HepG2 (cell line): ENCODE measurements around the gene TTC28.

ENCODE experiments used
- ARHGAP35 ChIP-seq: sonication (generic); formaldehyde crosslinking; IDR thresholded peaks from 2 replicates; pipeline ENCODE4 v1.9.0; 2022; ENCODE audit warnings: mild to moderate bottlenecking, inconsistent platforms, moderate library complexity, missing genetic modification reagents, borderline replicate concordance
- ATF4 ChIP-seq, 2 experiments: fragments of 450-650 bp in 1 of 2; sonication (generic) in 1 of 2; formaldehyde crosslinking; IDR thresholded peaks; 2 replicates each; pipeline versions ENCODE4 v1.5.0 to v1.8.0; 2020 to 2022; ENCODE audit warnings: mild to moderate bottlenecking in 1 of 2, missing genetic modification reagents in 1 of 2
- JUND ChIP-seq: sonication (generic); formaldehyde crosslinking; IDR thresholded peaks from 2 replicates; pipeline ENCODE4 v1.8.0; 2022; ENCODE audit warnings: mild to moderate bottlenecking, missing genetic modification reagents
- ZFYVE20 ChIP-seq: sonication (generic); formaldehyde crosslinking; IDR thresholded peaks from 2 replicates; pipeline ENCODE4 v1.8.0; 2023; ENCODE audit warnings: low read depth, mild to moderate bottlenecking, moderate library complexity, missing genetic modification reagents, borderline replicate concordance
- ZNF350 ChIP-seq: sonication (generic); formaldehyde crosslinking; IDR thresholded peaks from 2 replicates; pipeline ENCODE4 v1.4.0; 2020; ENCODE audit warnings: mild to moderate bottlenecking, low read depth, missing genetic modification reagents, borderline replicate concordance
- ZNF549 ChIP-seq: sonication (generic); formaldehyde crosslinking; IDR thresholded peaks from 2 replicates; pipeline ENCODE4 v1.5.0; 2020; ENCODE audit warnings: missing genetic modification reagents
- ZNF598 ChIP-seq: sonication (generic); formaldehyde crosslinking; IDR thresholded peaks from 2 replicates; pipeline ENCODE4 v1.5.1; 2020; ENCODE audit warnings: mild to moderate bottlenecking, missing genetic modification reagents, borderline replicate concordance
- ZNF619 ChIP-seq: sonication (generic); formaldehyde crosslinking; IDR thresholded peaks from 2 replicates; pipeline ENCODE4 v1.4.0; 2020; ENCODE audit warnings: mild to moderate bottlenecking, missing genetic modification reagents
- TF ChIP-seq, protein P1 (sequence below): sonication (generic); formaldehyde crosslinking; IDR thresholded peaks from 2 replicates; pipeline ENCODE4 v1.5.0; 2020; ENCODE audit warnings: mild to moderate bottlenecking, missing genetic modification reagents, moderate library complexity
- TF ChIP-seq, protein P2 (sequence below): sonication (generic); formaldehyde crosslinking; IDR thresholded peaks from 2 replicates; pipeline ENCODE4 v1.4.0; 2020; ENCODE audit warnings: missing genetic modification reagents

DNA sequence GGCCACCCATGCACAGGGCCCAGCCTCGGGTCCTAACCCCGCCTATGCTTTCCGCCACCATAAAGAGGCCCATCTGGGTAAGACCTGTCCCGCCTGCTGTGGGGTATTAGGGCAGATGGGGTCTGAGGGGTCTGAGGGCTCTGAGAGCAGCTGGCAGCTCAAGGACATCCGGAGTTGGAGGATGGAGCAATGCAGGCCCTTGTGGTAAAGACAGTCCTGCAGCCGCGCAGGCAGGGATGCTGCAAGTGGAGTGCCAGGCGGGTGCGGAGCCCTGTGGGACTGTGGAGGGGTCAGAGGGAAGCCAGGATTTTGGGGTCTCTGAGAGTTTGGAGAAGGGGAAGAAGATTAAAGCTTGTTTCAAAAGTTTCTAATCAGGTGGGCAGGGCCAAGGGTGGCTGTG lies 679.3 kb downstream of the TTC28 start:
- TF ChIP-seq ZFYVE20 (CRISPR knock-in tag) (no peak), ZNF598 (no peak), ZNF619 (CRISPR knock-in tag) (no peak), ARHGAP35 (CRISPR knock-in tag) (no peak), ATF4 (CRISPR knock-in tag; IDR thresholded peaks at IDR 0.05) (no peak), ZNF549 (CRISPR knock-in tag) (no peak), ZNF350 (CRISPR knock-in tag) (no peak), JUND (CRISPR knock-in tag) (no peak)
- TF ChIP-seq, protein P1, sequence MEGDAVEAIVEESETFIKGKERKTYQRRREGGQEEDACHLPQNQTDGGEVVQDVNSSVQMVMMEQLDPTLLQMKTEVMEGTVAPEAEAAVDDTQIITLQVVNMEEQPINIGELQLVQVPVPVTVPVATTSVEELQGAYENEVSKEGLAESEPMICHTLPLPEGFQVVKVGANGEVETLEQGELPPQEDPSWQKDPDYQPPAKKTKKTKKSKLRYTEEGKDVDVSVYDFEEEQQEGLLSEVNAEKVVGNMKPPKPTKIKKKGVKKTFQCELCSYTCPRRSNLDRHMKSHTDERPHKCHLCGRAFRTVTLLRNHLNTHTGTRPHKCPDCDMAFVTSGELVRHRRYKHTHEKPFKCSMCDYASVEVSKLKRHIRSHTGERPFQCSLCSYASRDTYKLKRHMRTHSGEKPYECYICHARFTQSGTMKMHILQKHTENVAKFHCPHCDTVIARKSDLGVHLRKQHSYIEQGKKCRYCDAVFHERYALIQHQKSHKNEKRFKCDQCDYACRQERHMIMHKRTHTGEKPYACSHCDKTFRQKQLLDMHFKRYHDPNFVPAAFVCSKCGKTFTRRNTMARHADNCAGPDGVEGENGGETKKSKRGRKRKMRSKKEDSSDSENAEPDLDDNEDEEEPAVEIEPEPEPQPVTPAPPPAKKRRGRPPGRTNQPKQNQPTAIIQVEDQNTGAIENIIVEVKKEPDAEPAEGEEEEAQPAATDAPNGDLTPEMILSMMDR (CRISPR knock-in tag), result no peak
- TF ChIP-seq, protein P2, sequence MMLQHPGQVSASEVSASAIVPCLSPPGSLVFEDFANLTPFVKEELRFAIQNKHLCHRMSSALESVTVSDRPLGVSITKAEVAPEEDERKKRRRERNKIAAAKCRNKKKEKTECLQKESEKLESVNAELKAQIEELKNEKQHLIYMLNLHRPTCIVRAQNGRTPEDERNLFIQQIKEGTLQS (CRISPR knock-in tag), result no peak
